Measurements from ENCODE around the gene ALX4.

Gene ALX4

GRCh38 chr11:44213148-44213547, 96.8 kb downstream of the ALX4 start:
- ATAC-seq (ENCODE audit: insufficient read depth, low read depth) (no peak), DNase-seq (no peak)
- no peak overlapping the region for H3K4me2 ChIP-seq (ENCODE audit: insufficient read depth, low read length)
- H3K4me3 ChIP-seq (ENCODE audit: low read depth in 1 of 2, low read length in 2 of 2) = no peak overlapping the region
- no peak overlapping the region for H3K9ac ChIP-seq (ENCODE audit: low read depth, low read length)
- peaks cover 3% of the 10 kb centered on the region for H3K9me3 ChIP-seq (ENCODE audit: insufficient read depth, low read length, severe bottlenecking)
- H3K36me3 ChIP-seq (ENCODE audit: insufficient read depth, low read length) = peaks cover 12% of the 10 kb centered on the region; the same call in 1 of the 2 replicates
- H2AFZ ChIP-seq (ENCODE audit: low read depth, low read length) = no peak overlapping the region
- no peaks in the 10 kb centered on the region for H3K27me3 ChIP-seq (ENCODE audit: insufficient read depth, low read length, poor library complexity)
- H3K79me2 ChIP-seq (ENCODE audit: insufficient read depth, low read length) = no peaks in the 10 kb centered on the region
- no peak overlapping the region for H3K27ac ChIP-seq (ENCODE audit: low read length)
- H3K4me1 ChIP-seq (ENCODE audit: insufficient read depth, low read length) = no peaks in the 10 kb centered on the region
- TF ChIP-seq EZH2 (IDR thresholded peaks at IDR 0.05; ENCODE audit: borderline replicate concordance, low read depth, low read length, severe bottlenecking) (no peak), CTCF (IDR thresholded peaks at IDR 0.05; ENCODE audit: borderline replicate concordance, extremely low read depth, low read length, poor library complexity, severe bottlenecking) (no peak)
- no peaks in the 10 kb centered on the region for H4K20me1 ChIP-seq (ENCODE audit: insufficient read depth, low read length)

- Histone ChIP-seq H3K79me2 (ENCODE audit: insufficient read depth, low read length) (no peaks in the 10 kb centered on the region), H3K27me3 (ENCODE audit: insufficient read depth, low read length, poor library complexity) (no peaks in the 10 kb centered on the region), H3K4me3 (ENCODE audit: low read depth in 1 of 2, low read length in 2 of 2) (no peak overlapping the region), H4K20me1 (ENCODE audit: insufficient read depth, low read length) (no peaks in the 10 kb centered on the region), H3K9ac (ENCODE audit: low read depth, low read length) (no peak overlapping the region), H3K4me2 (ENCODE audit: insufficient read depth, low read length) (no peak overlapping the region), H2AFZ (ENCODE audit: low read depth, low read length) (no peak overlapping the region), H3K9me3 (ENCODE audit: insufficient read depth, low read length, severe bottlenecking) (peaks cover 3% of the 10 kb centered on the region), H3K27ac (ENCODE audit: low read length) (no peak overlapping the region), H3K4me1 (ENCODE audit: insufficient read depth, low read length) (no peaks in the 10 kb centered on the region), H3K36me3 (ENCODE audit: insufficient read depth, low read length) (peaks cover 21% of the 10 kb centered on the region; the same call in 1 of the 2 replicates)
- TF ChIP-seq EZH2 (IDR thresholded peaks at IDR 0.05; ENCODE audit: borderline replicate concordance, low read depth, low read length, severe bottlenecking) (no peak), CTCF (IDR thresholded peaks at IDR 0.05; ENCODE audit: borderline replicate concordance, extremely low read depth, low read length, poor library complexity, severe bottlenecking) (no peak)
- no peak for ATAC-seq (ENCODE audit: insufficient read depth, low read depth)
- DNase-seq = no peak
These were observed 97.8 kb downstream of the ALX4 start for GRCh38 chr11:44212128-44212527.

Data from DND-41 (cell line).